Kidney epithelial cell (primary cell): ENCODE measurements around the gene RCC1. TPM values are rescaled to one million over a fixed set of nuclear protein-coding genes. Genes with fewer than 3 reads are reported as not detected.
"Not testable (repeated sequence)": the region's sequence is repeated elsewhere in the genome, so short reads cannot be mapped to it uniquely, and the experiment has no call there.

Experiments used
- DNase-seq: peaks from one replicate; pipeline ENCODE4 v3.0.0-alpha.2; 2010; ENCODE audit warnings: low read depth
- H3K27me3 ChIP-seq: 2 replicates; pipeline ENCODE4 v1.6.0; 2011; ENCODE audit warnings: low read length; ENCODE audit not compliant: control insufficient read depth, insufficient read depth
- H3K36me3 ChIP-seq: 2 replicates; pipeline ENCODE4 v1.5.1; 2011; ENCODE audit warnings: low read length; ENCODE audit not compliant: control insufficient read depth, insufficient read depth
- H3K4me3 ChIP-seq: 2 replicates; pipeline ENCODE4 v1.5.1; 2011; ENCODE audit warnings: low read depth, mild to moderate bottlenecking, control low read depth, low read length
- CTCF ChIP-seq: IDR thresholded peaks from 2 replicates; pipeline ENCODE4 v1.5.1; 2011; ENCODE audit warnings: mild to moderate bottlenecking, moderate library complexity, low read length, control low read depth, inconsistent platforms; ENCODE audit not compliant: insufficient read depth, poor library complexity, severe bottlenecking
- total RNA-seq: library from RNA; depleted of rRNA; stranded (reverse); fragments of >200 nt; gene quantifications from 2 replicates; pipeline ENCODE4 v1.2.3, GENCODE V29; 2015

Gene RCC1
- total RNA-seq, 1 donor from 2014 or later, result 45.2 TPM

GRCh38 chr1:28516518-28516956 lies 10.7 kb downstream of the RCC1 start:
- H3K27me3 ChIP-seq, result no peaks in the 10 kb centered on the region
- DNase-seq, result no peak
- H3K36me3 ChIP-seq, result no peaks in the 10 kb centered on the region
- H3K4me3 ChIP-seq, result no peak overlapping the region
- no peak for TF ChIP-seq CTCF

GRCh38 chr1:28517649-28517999 lies 11.8 kb downstream of the RCC1 start:
- no peak for DNase-seq
- Histone ChIP-seq H3K36me3 (no peaks in the 10 kb centered on the region), H3K4me3 (no peak overlapping the region), H3K27me3 (no peaks in the 10 kb centered on the region)
- no peak for TF ChIP-seq CTCF

GRCh38 chr1:28518000-28518744 lies 12.3 kb downstream of the RCC1 start:
- Histone ChIP-seq H3K27me3 (no peaks in the 10 kb centered on the region), H3K4me3 (peak overlapping the region; percentile 76), H3K36me3 (no peaks in the 10 kb centered on the region)
- no peak for DNase-seq
- TF ChIP-seq CTCF, result peak; percentile 96

GRCh38 chr1:28518745-28519341 lies 13.0 kb downstream of the RCC1 start:
- no peak for TF ChIP-seq CTCF

GRCh38 chr1:28519946-28520725 lies 14.3 kb downstream of the RCC1 start:
- no peak for DNase-seq
- no peaks in the 10 kb centered on the region for H3K36me3 ChIP-seq
- H3K4me3 ChIP-seq, result no peak overlapping the region
- H3K27me3 ChIP-seq, result no peaks in the 10 kb centered on the region
- TF ChIP-seq CTCF, result no peak

More at GRCh38 chr1:28518745-28519341, 13.0 kb downstream of the RCC1 start:
- no peaks in the 10 kb centered on the region for H3K36me3 ChIP-seq
- peak overlapping the region; percentile 76 for H3K4me3 ChIP-seq
- no peak for DNase-seq
- no peaks in the 10 kb centered on the region for H3K27me3 ChIP-seq

- DNase-seq, H3K4me3 ChIP-seq, H3K27me3 ChIP-seq, H3K36me3 ChIP-seq: not testable (repeated sequence)
Measured at GRCh38 chr1:28520796-28521195, 15.0 kb downstream of the RCC1 start.
